ENCODE results near the gene WNT5A. TPM values are rescaled to one million over a fixed set of nuclear protein-coding genes. Genes with fewer than 3 reads are reported as not detected.

The WNT5A gene
- polyA plus RNA-seq, 1 experiment = 203 TPM

- DNase-seq (ENCODE audit: low read depth, low spot score) = no peak
- ChIA-PET CTCF (interaction anchor here (0.7 to 2.9 kb wide), 3 partner anchors 239 to 313 kb away, joined by 3 to 22 read pairs (median 8); no protein-coding TSS in a partner anchor), POLR2A (interaction anchor here (1.7 kb wide), 1 partner anchor 322 kb away, joined by 8 read pairs; no protein-coding TSS in a partner anchor)
- Histone ChIP-seq H3K4me3 (ENCODE audit: low read depth, low read length) (peak overlapping the region; percentile 98), H3K27me3 (ENCODE audit: control insufficient read depth, insufficient read depth, low read length) (no peaks in the 10 kb centered on the region), H3K9me3 (ENCODE audit: control insufficient read depth, insufficient read depth, low read length) (no peaks in the 10 kb centered on the region; the same call in 1 of the 2 replicates), H3K27ac (ENCODE audit: low read depth, low read length) (peak overlapping the region; percentile 97)
- 0 out of 2 replicates have a peak, but pooled peaks have one; percentile 2 for TF ChIP-seq CTCF (IDR thresholded peaks at IDR 0.05; ENCODE audit: low read depth, low read length)
Measured at GRCh38 chr3:55483196-55484095, 3.7 kb downstream of the WNT5A start.

- CTCF ChIA-PET = interaction anchor here (1.3 to 2.9 kb wide), 2 partner anchors 240 to 517 kb away, joined by 3 to 22 read pairs; no protein-coding TSS in a partner anchor
- TF ChIP-seq CTCF (IDR thresholded peaks at IDR 0.05; ENCODE audit: low read depth, low read length) = no peak
- peak overlapping the region; percentile 98 for H3K4me3 ChIP-seq (ENCODE audit: low read depth, low read length)
- POLR2A ChIA-PET = interaction anchor here (0.7 to 1.7 kb wide), 6 partner anchors 12 to 651 kb away, joined by 3 to 8 read pairs (median 4); no protein-coding TSS in a partner anchor
- no peak for DNase-seq (ENCODE audit: low read depth, low spot score)
- no peaks in the 10 kb centered on the region; the same call in 1 of the 2 replicates for H3K9me3 ChIP-seq (ENCODE audit: control insufficient read depth, insufficient read depth, low read length)
- H3K27ac ChIP-seq (ENCODE audit: low read depth, low read length) = peak overlapping the region; percentile 97
- no peaks in the 10 kb centered on the region for H3K27me3 ChIP-seq (ENCODE audit: control insufficient read depth, insufficient read depth, low read length)
Measured at GRCh38 chr3:55482496-55483195, 4.5 kb downstream of the WNT5A start.

GRCh38 chr3:55481744-55482495 is 5.2 kb downstream of the WNT5A start:
- DNase-seq (ENCODE audit: low read depth, low spot score) = no peak
- Histone ChIP-seq H3K9me3 (ENCODE audit: control insufficient read depth, insufficient read depth, low read length) (no peaks in the 10 kb centered on the region; the same call in 1 of the 2 replicates), H3K4me3 (ENCODE audit: low read depth, low read length) (peak overlapping the region; percentile 98), H3K27me3 (ENCODE audit: control insufficient read depth, insufficient read depth, low read length) (no peaks in the 10 kb centered on the region), H3K27ac (ENCODE audit: low read depth, low read length) (peak overlapping the region; percentile 97)
- ChIA-PET POLR2A (interaction anchor here (0.7 to 1.7 kb wide), 6 partner anchors 11 to 652 kb away, joined by 3 to 8 read pairs (median 4); no protein-coding TSS in a partner anchor), CTCF (interaction anchor here (1.2 to 1.3 kb wide), 2 partner anchors 117 to 516 kb away, joined by 3 read pairs; no protein-coding TSS in a partner anchor)
- peak; percentile 35 for TF ChIP-seq CTCF (IDR thresholded peaks at IDR 0.05; ENCODE audit: low read depth, low read length)

- Histone ChIP-seq H3K9me3 (ENCODE audit: control insufficient read depth, insufficient read depth, low read length) (no peaks in the 10 kb centered on the region; the same call in 1 of the 2 replicates), H3K27ac (ENCODE audit: low read depth, low read length) (peak overlapping the region; percentile 97), H3K27me3 (ENCODE audit: control insufficient read depth, insufficient read depth, low read length) (no peaks in the 10 kb centered on the region), H3K4me3 (ENCODE audit: low read depth, low read length) (peak overlapping the region; percentile 98)
- POLR2A ChIA-PET = interaction anchor here (0.6 to 1.7 kb wide), 3 partner anchors 11 to 249 kb away, joined by 3 to 4 read pairs (median 3); no protein-coding TSS in a partner anchor
- no peak; the same call in 1 of the 2 replicates for TF ChIP-seq CTCF (IDR thresholded peaks at IDR 0.05; ENCODE audit: low read depth, low read length)
- CTCF ChIA-PET = interaction anchor here (1.0 to 1.3 kb wide), 3 partner anchors 116 to 628 kb away, joined by 3 to 6 read pairs (median 3); no protein-coding TSS in a partner anchor
- no peak for DNase-seq (ENCODE audit: low read depth, low spot score)
Measured at GRCh38 chr3:55480911-55481743, 6.0 kb downstream of the WNT5A start.

All from AG04450 (cell line).